ENCODE data around the gene RNF187. TPM values are rescaled to one million over a fixed set of nuclear protein-coding genes. Genes with fewer than 3 reads are reported as not detected.

The RNF187 gene
- total RNA-seq, 1 donor from 2014 or later: 129 TPM

DNA sequence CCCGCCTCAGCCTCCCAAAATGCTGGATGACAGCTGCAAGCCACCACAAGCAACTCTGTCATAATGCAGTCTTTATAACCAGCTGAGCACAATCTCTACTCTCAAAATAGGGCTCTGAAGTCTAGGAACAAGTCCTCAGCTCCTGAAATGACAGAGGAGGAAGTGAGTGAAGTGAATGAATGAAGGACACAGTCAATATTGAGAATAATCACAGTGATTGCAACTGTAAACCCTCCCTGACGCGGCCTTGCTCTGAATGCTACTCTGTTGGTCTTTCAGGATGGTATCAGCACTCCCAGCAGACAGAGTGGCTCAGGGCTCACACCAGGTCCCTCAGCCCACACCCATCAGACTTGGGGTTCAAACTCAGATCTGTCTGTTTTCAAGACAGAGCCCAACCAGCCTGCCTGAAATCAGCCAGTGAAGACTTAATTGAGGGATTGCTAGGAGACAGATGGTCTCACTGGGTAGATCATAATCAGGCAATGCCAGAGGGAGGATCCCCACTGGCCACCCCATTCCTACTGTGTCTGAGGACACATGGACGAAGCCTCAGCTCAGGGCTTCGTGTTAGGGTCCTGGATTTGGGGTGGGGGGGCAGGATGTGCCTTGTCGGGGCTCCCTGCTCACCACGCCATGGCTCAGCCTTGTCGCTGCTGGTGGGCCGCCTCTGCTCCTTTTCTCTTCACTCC lies 20.9 kb downstream of the RNF187 start:
- H3K27ac Mint-ChIP-seq (ENCODE audit: unreplicated experiment): no peak overlapping the region
- Histone ChIP-seq H3K4me1 (ENCODE audit: insufficient read depth, low read length) (no peaks in the 10 kb centered on the region), H3K4me2 (ENCODE audit: low read length) (no peak overlapping the region), H3K9ac (ENCODE audit: low read length) (no peak overlapping the region), H3K9me3 (ENCODE audit: insufficient read depth, low read depth, low read length) (peaks cover 8% of the 10 kb centered on the region), H3K79me2 (ENCODE audit: insufficient read depth, low read length) (no peaks in the 10 kb centered on the region), H3K27ac (ENCODE audit: low read depth, low read length) (no peak overlapping the region), H2AFZ (ENCODE audit: low read depth, low read length) (no peak overlapping the region), H3K27me3 (ENCODE audit: insufficient read depth, low read length) (peaks cover 2% of the 10 kb centered on the region), H4K20me1 (ENCODE audit: insufficient read depth, low read length) (no peaks in the 10 kb centered on the region), H3K36me3 (ENCODE audit: insufficient read depth, low read length) (no peaks in the 10 kb centered on the region), H3K4me3 (ENCODE audit: insufficient read depth, low read depth, low read length) (no peak overlapping the region)
- H3K9me3 Mint-ChIP-seq (ENCODE audit: unreplicated experiment): peaks cover 10% of the 10 kb centered on the region
- no peak for DNase-seq (ENCODE audit: low read depth)
- H3K4me1 Mint-ChIP-seq (ENCODE audit: low read depth, unreplicated experiment): peaks cover 2% of the 10 kb centered on the region
- H3K36me3 Mint-ChIP-seq (ENCODE audit: low read depth, unreplicated experiment): no peaks in the 10 kb centered on the region
- TF ChIP-seq, protein P1, sequence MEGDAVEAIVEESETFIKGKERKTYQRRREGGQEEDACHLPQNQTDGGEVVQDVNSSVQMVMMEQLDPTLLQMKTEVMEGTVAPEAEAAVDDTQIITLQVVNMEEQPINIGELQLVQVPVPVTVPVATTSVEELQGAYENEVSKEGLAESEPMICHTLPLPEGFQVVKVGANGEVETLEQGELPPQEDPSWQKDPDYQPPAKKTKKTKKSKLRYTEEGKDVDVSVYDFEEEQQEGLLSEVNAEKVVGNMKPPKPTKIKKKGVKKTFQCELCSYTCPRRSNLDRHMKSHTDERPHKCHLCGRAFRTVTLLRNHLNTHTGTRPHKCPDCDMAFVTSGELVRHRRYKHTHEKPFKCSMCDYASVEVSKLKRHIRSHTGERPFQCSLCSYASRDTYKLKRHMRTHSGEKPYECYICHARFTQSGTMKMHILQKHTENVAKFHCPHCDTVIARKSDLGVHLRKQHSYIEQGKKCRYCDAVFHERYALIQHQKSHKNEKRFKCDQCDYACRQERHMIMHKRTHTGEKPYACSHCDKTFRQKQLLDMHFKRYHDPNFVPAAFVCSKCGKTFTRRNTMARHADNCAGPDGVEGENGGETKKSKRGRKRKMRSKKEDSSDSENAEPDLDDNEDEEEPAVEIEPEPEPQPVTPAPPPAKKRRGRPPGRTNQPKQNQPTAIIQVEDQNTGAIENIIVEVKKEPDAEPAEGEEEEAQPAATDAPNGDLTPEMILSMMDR (IDR thresholded peaks at IDR 0.05; ENCODE audit: insufficient read depth, low read depth, low read length): no peak
- TF ChIP-seq EZH2 (IDR thresholded peaks at IDR 0.05; ENCODE audit: insufficient read depth, low read length): no peak
- no peak for FAIRE-seq
- H3K4me3 Mint-ChIP-seq (ENCODE audit: unreplicated experiment): no peak overlapping the region
- peaks cover 85% of the 10 kb centered on the region for H3K27me3 Mint-ChIP-seq (ENCODE audit: low read depth, unreplicated experiment)

DNA sequence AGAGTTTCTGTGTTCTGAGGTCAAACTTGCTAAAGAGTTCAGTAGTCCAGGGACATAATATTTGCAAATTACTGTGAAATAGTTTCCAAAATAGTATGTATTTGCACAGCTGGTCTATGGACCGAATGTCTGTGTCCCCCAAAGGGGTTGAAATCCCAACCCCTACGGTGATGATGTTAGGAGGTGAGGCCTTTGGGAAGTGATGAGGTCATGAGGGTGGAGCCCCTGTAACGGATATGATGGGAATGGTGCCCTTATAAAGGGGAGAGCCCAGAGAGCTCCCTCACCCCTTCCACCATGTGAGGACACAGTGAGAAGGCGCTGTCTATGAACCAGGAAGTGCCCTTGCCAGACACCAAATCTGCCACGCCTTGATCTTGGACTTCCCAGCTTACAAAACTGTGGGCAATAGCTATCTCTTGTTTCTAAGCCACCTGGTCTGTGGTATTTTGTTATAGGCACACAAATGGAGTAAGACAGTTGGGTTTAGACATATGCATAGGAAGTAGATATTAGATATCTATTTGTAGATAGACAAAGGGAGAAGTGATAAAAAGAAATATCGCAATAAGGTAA lies 21.7 kb downstream of the RNF187 start:
- H3K4me1 Mint-ChIP-seq (ENCODE audit: low read depth, unreplicated experiment): peaks cover 2% of the 10 kb centered on the region

More for the DNA sequence above, 21.7 kb downstream of the RNF187 start:
- H3K27ac Mint-ChIP-seq (ENCODE audit: unreplicated experiment): no peak overlapping the region
- H3K9me3 Mint-ChIP-seq (ENCODE audit: unreplicated experiment): peaks cover 10% of the 10 kb centered on the region
- Histone ChIP-seq H3K27me3 (ENCODE audit: insufficient read depth, low read length) (peaks cover 2% of the 10 kb centered on the region), H3K9me3 (ENCODE audit: insufficient read depth, low read depth, low read length) (peaks cover 8% of the 10 kb centered on the region), H3K36me3 (ENCODE audit: insufficient read depth, low read length) (no peaks in the 10 kb centered on the region), H3K4me2 (ENCODE audit: low read length) (no peak overlapping the region), H3K27ac (ENCODE audit: low read depth, low read length) (no peak overlapping the region), H3K9ac (ENCODE audit: low read length) (no peak overlapping the region), H3K79me2 (ENCODE audit: insufficient read depth, low read length) (no peaks in the 10 kb centered on the region), H4K20me1 (ENCODE audit: insufficient read depth, low read length) (no peaks in the 10 kb centered on the region), H3K4me1 (ENCODE audit: insufficient read depth, low read length) (no peaks in the 10 kb centered on the region), H2AFZ (ENCODE audit: low read depth, low read length) (no peak overlapping the region), H3K4me3 (ENCODE audit: insufficient read depth, low read depth, low read length) (no peak overlapping the region)
- H3K4me3 Mint-ChIP-seq (ENCODE audit: unreplicated experiment): no peak overlapping the region
- FAIRE-seq (no peak), DNase-seq (ENCODE audit: low read depth) (no peak)
- H3K36me3 Mint-ChIP-seq (ENCODE audit: low read depth, unreplicated experiment): no peaks in the 10 kb centered on the region
- TF ChIP-seq EZH2 (IDR thresholded peaks at IDR 0.05; ENCODE audit: insufficient read depth, low read length): no peak
- TF ChIP-seq, protein P1 (IDR thresholded peaks at IDR 0.05; ENCODE audit: insufficient read depth, low read depth, low read length): no peak
- peaks cover 86% of the 10 kb centered on the region for H3K27me3 Mint-ChIP-seq (ENCODE audit: low read depth, unreplicated experiment)

Data from astrocyte (in vitro differentiated cells and primary cell).